ENCODE results near the gene PAK2. TPM values are rescaled to one million over a fixed set of nuclear protein-coding genes. Genes with fewer than 3 reads are reported as not detected.
"Not testable (repeated sequence)": the region's sequence is repeated elsewhere in the genome, so short reads cannot be mapped to it uniquely, and the experiment has no call there.

Gene PAK2
- total RNA-seq, 1 donor = 45.6 TPM

DNA sequence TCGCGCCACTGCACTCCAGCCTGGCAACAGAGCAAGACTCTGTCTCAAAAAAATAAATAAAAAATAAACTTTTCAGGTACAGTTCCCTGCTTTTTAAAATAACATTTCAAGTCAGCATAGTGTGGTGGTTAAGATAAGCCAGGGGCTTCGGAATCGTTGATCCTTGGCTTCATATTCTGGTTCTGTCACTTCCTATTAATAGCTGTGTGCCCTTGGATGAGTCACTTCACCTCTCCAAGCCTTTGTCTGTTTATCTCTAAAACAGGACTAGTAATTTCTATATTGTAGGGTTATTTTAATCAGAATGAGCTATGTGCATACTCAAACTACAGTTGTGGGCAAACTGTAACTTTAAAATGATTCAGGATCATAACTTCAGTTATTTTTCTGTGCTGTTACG is 74.2 kb downstream of the PAK2 start:
- H3K4me3 ChIP-seq (ENCODE audit: low read depth, low read length) = no peak overlapping the region
- DNase-seq (ENCODE audit: low read depth) = peak; percentile 71
- TF ChIP-seq, protein P1, sequence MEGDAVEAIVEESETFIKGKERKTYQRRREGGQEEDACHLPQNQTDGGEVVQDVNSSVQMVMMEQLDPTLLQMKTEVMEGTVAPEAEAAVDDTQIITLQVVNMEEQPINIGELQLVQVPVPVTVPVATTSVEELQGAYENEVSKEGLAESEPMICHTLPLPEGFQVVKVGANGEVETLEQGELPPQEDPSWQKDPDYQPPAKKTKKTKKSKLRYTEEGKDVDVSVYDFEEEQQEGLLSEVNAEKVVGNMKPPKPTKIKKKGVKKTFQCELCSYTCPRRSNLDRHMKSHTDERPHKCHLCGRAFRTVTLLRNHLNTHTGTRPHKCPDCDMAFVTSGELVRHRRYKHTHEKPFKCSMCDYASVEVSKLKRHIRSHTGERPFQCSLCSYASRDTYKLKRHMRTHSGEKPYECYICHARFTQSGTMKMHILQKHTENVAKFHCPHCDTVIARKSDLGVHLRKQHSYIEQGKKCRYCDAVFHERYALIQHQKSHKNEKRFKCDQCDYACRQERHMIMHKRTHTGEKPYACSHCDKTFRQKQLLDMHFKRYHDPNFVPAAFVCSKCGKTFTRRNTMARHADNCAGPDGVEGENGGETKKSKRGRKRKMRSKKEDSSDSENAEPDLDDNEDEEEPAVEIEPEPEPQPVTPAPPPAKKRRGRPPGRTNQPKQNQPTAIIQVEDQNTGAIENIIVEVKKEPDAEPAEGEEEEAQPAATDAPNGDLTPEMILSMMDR (IDR thresholded peaks at IDR 0.05; ENCODE audit: insufficient read depth, low read length) = no peak

- no peak overlapping the region for H3K4me3 ChIP-seq (ENCODE audit: low read depth, low read length)
- DNase-seq (ENCODE audit: low read depth) = no peak
- TF ChIP-seq, protein P1 (IDR thresholded peaks at IDR 0.05; ENCODE audit: insufficient read depth, low read length) = no peak
These were observed 82.2 kb downstream of the PAK2 start for GRCh38 chr3:196821806-196822355.

DNA sequence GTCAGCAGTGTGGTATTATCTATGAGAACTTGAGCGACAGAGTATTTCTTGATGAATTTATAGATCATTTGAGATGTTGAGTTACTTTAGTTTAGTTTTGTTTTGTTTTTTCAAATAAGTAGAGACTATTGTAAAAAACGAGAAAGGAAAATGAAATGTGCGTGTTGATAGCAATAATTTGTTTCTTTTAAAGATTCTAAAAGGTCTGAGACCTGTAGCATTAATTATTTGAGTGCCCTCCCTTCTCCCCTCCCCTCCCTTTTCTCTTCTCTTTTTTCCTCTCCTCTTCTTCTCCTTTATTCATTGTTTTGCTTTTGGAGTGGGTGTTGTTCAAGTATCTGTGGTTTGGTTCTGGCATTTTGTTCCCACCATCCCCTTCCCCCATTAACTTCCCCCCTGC is 90.0 kb downstream of the PAK2 start:
- DNase-seq (ENCODE audit: low read depth); H3K4me3 ChIP-seq (ENCODE audit: low read depth, low read length): not testable (repeated sequence)

DNA sequence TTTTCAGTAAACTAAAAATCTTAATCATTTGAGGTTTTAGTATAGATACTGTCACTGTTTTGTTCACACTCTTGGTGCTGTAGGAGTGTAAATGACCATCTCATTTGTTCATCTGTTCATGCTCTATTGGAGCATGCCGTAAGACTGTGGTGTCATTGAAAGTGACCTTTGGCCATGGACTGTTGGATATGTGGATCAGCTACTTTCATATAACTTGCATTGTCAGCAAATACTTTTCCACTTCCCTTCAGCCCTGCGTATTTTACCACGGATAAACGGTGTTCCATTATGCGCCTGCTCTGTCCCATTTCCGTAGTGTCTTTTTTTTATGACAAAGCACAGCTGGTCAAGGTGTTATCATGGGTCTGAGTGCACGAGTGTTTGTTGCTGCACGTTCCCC is 95.4 kb downstream of the PAK2 start:
- TF ChIP-seq, protein P1 (IDR thresholded peaks at IDR 0.05; ENCODE audit: insufficient read depth, low read length) = no peak
- DNase-seq (ENCODE audit: low read depth) = no peak
- no peak overlapping the region for H3K4me3 ChIP-seq (ENCODE audit: low read depth, low read length)

- not testable (repeated sequence) for DNase-seq (ENCODE audit: low read depth); H3K4me3 ChIP-seq (ENCODE audit: low read depth, low read length)
These were observed 97.0 kb downstream of the PAK2 start for GRCh38 chr3:196836626-196837025.

DNA sequence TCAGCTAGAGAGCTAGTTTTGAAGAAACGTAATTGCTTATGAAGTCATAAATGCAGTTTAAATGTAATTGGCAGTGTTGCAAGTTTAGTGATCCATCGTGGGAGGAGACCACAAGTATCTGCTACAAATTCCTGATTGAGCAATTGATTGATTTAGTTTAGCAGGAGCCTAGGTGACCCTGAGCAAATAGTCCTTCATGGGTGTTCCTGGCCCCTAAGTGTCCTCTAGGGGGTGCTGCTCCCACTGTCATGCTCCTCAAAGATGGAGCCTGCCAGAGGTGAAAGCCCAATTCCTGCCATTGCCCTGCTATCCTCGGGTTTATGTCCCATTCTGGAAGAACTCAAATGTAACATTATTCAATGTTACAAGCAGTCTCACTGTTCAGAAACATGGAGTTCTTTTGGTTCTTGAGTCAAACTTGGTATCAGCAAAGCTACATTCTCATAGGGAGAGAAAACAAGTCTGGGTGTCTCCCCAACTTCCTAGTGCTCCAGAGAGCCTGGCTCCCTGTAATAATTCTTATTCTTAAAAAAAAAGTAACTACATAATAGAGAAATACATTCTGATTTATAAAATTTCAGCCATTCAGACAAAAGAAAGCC is 98.3 kb downstream of the PAK2 start:
- peak; percentile 64 for DNase-seq (ENCODE audit: low read depth)
- TF ChIP-seq, protein P1 (IDR thresholded peaks at IDR 0.05; ENCODE audit: insufficient read depth, low read length) = peak; percentile 70
- no peak overlapping the region for H3K4me3 ChIP-seq (ENCODE audit: low read depth, low read length)

DNA sequence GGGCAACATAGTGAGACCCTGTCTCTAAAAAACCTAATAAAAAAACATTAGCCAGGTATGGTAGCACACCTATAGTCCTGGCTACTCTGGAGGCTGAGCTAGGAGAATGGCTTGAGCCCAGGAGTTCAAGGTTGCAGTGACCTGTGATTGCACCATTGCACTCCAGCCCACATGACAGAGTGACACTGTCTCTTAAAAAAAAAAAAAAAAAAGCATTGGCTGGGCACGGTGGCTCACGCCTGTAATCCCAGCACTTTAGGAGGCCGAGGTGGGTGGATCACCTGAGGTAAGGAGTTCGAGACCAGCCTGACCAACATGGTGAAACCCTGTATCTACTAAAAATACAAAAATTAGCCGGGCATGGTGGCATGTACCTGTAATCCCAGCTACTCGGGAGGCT is 99.7 kb downstream of the PAK2 start:
- not testable (repeated sequence) for DNase-seq (ENCODE audit: low read depth); H3K4me3 ChIP-seq (ENCODE audit: low read depth, low read length)

GRCh38 chr3:196842567-196843434 is 103.1 kb downstream of the PAK2 start:
- H3K4me3 ChIP-seq (ENCODE audit: low read depth, low read length) = no peak overlapping the region
- TF ChIP-seq, protein P1 (IDR thresholded peaks at IDR 0.05; ENCODE audit: insufficient read depth, low read length) = no peak

More at GRCh38 chr3:196842567-196843434, 103.1 kb downstream of the PAK2 start:
- DNase-seq (ENCODE audit: low read depth) = no peak

Measured in fibroblast of the aortic adventitia (primary cell).